DMS79 treated with DMSO at 0.1 percent for 48 hours (cell line): ENCODE results near the gene RPL12.

Source experiments
- DNase-seq: peaks from one replicate; lab custom pipeline; 2025; lab: John Stamatoyannopoulos, UW

The RPL12 gene

GRCh38 chr9:127438394-127438793, 12.8 kb downstream of the RPL12 start:
- DNase-seq: no peak

- no peak for DNase-seq
Observed at GRCh38 chr9:127437497-127438264, 13.5 kb downstream of the RPL12 start.

GRCh38 chr9:127430415-127430814, 20.8 kb downstream of the RPL12 start:
- DNase-seq: no peak

GRCh38 chr9:127428348-127428747, 22.9 kb downstream of the RPL12 start:
- no peak for DNase-seq

- DNase-seq: no peak
Observed at GRCh38 chr9:127426756-127427155, 24.4 kb downstream of the RPL12 start.

GRCh38 chr9:127424676-127424999, 26.6 kb downstream of the RPL12 start:
- peak; percentile 43 for DNase-seq

- peak; percentile 96 for DNase-seq
Observed at GRCh38 chr9:127423934-127424675, 27.1 kb downstream of the RPL12 start, which contains the start of gene ZNF79. Gene ZNF79 (plus strand): TSS chr9:127424382. CDS start chr9:127424788, 406 bp downstream.

GRCh38 chr9:127423476-127423933, 27.7 kb downstream of the RPL12 start:
- no peak for DNase-seq

- no peak for DNase-seq
Observed at GRCh38 chr9:127422787-127423186, 28.4 kb downstream of the RPL12 start.

GRCh38 chr9:127422133-127422782, 28.9 kb downstream of the RPL12 start:
- no peak for DNase-seq

GRCh38 chr9:127421057-127421456, 30.1 kb downstream of the RPL12 start:
- no peak for DNase-seq

GRCh38 chr9:127419348-127419747, 31.9 kb downstream of the RPL12 start:
- no peak for DNase-seq

GRCh38 chr9:127418037-127418471, 33.2 kb downstream of the RPL12 start:
- DNase-seq: no peak

- no peak for DNase-seq
Observed at GRCh38 chr9:127417131-127418036, 33.8 kb downstream of the RPL12 start.

GRCh38 chr9:127415657-127416056, 35.5 kb downstream of the RPL12 start:
- DNase-seq: no peak

- DNase-seq: no peak
Observed at GRCh38 chr9:127415141-127415540, 36.1 kb downstream of the RPL12 start.

GRCh38 chr9:127411122-127411521, 40.1 kb downstream of the RPL12 start:
- no peak for DNase-seq

GRCh38 chr9:127407492-127407843, 43.7 kb downstream of the RPL12 start:
- no peak for DNase-seq

- no peak for DNase-seq
Observed at GRCh38 chr9:127406799-127407491, 44.3 kb downstream of the RPL12 start.

- DNase-seq: no peak
Observed at GRCh38 chr9:127405344-127406125, 45.7 kb downstream of the RPL12 start.
